H1 (cell line): ENCODE results near the gene CFD. TPM values are rescaled to one million over a fixed set of nuclear protein-coding genes. Genes with fewer than 3 reads are reported as not detected.
A peak's percentile ranks its signal among the peaks of the same experiment; 100 is the strongest.

Experiments used
- CTCF ChIA-PET: fragments of 300-600 bp; sonication (Branson Sonifier 250); formaldehyde crosslinking; loops from one replicate; lab custom pipeline; 2021; ENCODE audit not compliant: partially characterized antibody; lab: Charles Lee
- POLR2A ChIA-PET: fragments of 300-600 bp; sonication (Branson Sonifier 250); formaldehyde crosslinking; loops from one replicate; lab custom pipeline; 2021; ENCODE audit warnings: inconsistent platforms; ENCODE audit not compliant: partially characterized antibody; lab: Charles Lee
- DNase-seq, 2 experiments: peaks; one replicate each; pipeline versions ENCODE4 v3.0.0 to v3.0.0-alpha.2; 2010 to 2022; ENCODE audit warnings: low spot score in 2 of 2, low read depth in 1 of 2, mixed read lengths in 1 of 2
- FAIRE-seq: peaks from 2 replicates; lab custom pipeline; 2011; peaks lifted over from hg19 to GRCh38; lab: Jason Lieb, UNC
- H2AFZ ChIP-seq: 2 replicates; pipeline ENCODE4 v1.8.1; 2012; ENCODE audit warnings: low read length, inconsistent platforms
- H2AK5ac ChIP-seq: 2 replicates; pipeline ENCODE4 v1.6.1; 2013; ENCODE audit warnings: low read depth, low read length
- H2BK120ac ChIP-seq: replicated peaks from 2 replicates; pipeline ENCODE3; 2013; ENCODE audit warnings: low read depth, low read length, inconsistent platforms
- H2BK12ac ChIP-seq: 2 replicates; pipeline ENCODE4 v1.6.1; 2013; ENCODE audit warnings: low read depth, low read length
- H2BK15ac ChIP-seq: 2 replicates; pipeline ENCODE4 v1.6.1; 2013; ENCODE audit warnings: low read length
- H2BK20ac ChIP-seq: 2 replicates; pipeline ENCODE4 v1.6.1; 2013; ENCODE audit warnings: low read length
- H2BK5ac ChIP-seq: 2 replicates; pipeline ENCODE4 v1.6.1; 2013; ENCODE audit warnings: low read depth, low read length
- H3K14ac ChIP-seq: 2 replicates; pipeline ENCODE4 v1.6.1; 2013; ENCODE audit warnings: inconsistent platforms; ENCODE audit not compliant: insufficient read length
- H3K18ac ChIP-seq: 2 replicates; pipeline ENCODE4 v1.6.1; 2013; ENCODE audit warnings: low read length; ENCODE audit errors: extremely low read depth
- H3K23ac ChIP-seq: 2 replicates; pipeline ENCODE4 v1.6.1; 2013; ENCODE audit warnings: inconsistent platforms; ENCODE audit not compliant: insufficient read length
- H3K23me2 ChIP-seq: 2 replicates; pipeline ENCODE4 v1.6.1; 2013; ENCODE audit warnings: low read depth, low read length
- H3K27ac ChIP-seq: 2 replicates; pipeline ENCODE4 v1.6.1; 2011; ENCODE audit warnings: low read depth, low read length, inconsistent platforms
- H3K27me3 ChIP-seq, 4 experiments: replicated peaks in 1 of 4; 1 replicate in 1 of 4; 2 replicates in 3 of 4; pipeline versions ENCODE4 v1.6.1 to v1.8.1; 2011 to 2013; ENCODE audit warnings: low read length in 3 of 4, mild to moderate bottlenecking in 3 of 4, inconsistent platforms in 2 of 4, mixed read lengths in 2 of 4, moderate library complexity in 1 of 4; ENCODE audit not compliant: control insufficient read depth in 3 of 4, insufficient read depth in 3 of 4; ENCODE audit errors: extremely low read depth in 1 of 4
- H3K36me3 ChIP-seq, 4 experiments: 2 replicates each; pipeline versions ENCODE4 v1.6.1 to v1.8.1; 2011 to 2013; ENCODE audit warnings: mild to moderate bottlenecking in 4 of 4, low read length in 3 of 4, moderate library complexity in 2 of 4, control low read depth in 1 of 4, inconsistent platforms in 1 of 4; ENCODE audit not compliant: insufficient read depth in 4 of 4, control insufficient read depth in 2 of 4
- H3K4ac ChIP-seq: replicated peaks from 2 replicates; pipeline ENCODE3; 2013; ENCODE audit warnings: low read length, low read depth, mixed read lengths, inconsistent platforms; ENCODE audit not compliant: insufficient read length
- H3K4me1 ChIP-seq, 4 experiments: replicated peaks in 1 of 4; 1 replicate in 1 of 4; 2 replicates in 3 of 4; pipeline versions ENCODE4 v1.6.1 to v1.8.1; 2011 to 2013; ENCODE audit warnings: low read length in 3 of 4, inconsistent platforms in 2 of 4, mixed read lengths in 1 of 4; ENCODE audit not compliant: insufficient read depth in 4 of 4, control insufficient read depth in 3 of 4
- H3K4me2 ChIP-seq, 2 experiments: 2 replicates each; pipeline versions ENCODE4 v1.6.1 to v1.8.1; 2011 to 2013; ENCODE audit warnings: low read depth in 2 of 2, low read length in 2 of 2, control low read depth in 1 of 2, inconsistent platforms in 1 of 2, mild to moderate bottlenecking in 1 of 2; ENCODE audit not compliant: insufficient read depth in 1 of 2
- H3K4me3 ChIP-seq, 4 experiments: fragments of 200-600, 300-600 bp in 1 of 4; sonication (generic), shearing (Covaris generic), sonication (Bioruptor Twin) in 1 of 4; 2 replicates each; pipeline versions ENCODE4 v1.5.1 to v1.8.1; 2011 to 2016; ENCODE audit warnings: low read length in 4 of 4, low read depth in 3 of 4, control low read depth in 2 of 4, inconsistent platforms in 2 of 4, mild to moderate bottlenecking in 2 of 4, mixed read lengths in 1 of 4, moderate library complexity in 1 of 4; ENCODE audit not compliant: insufficient read depth in 2 of 4; ENCODE audit errors: extremely low read depth in 1 of 4
- H3K56ac ChIP-seq: replicated peaks from 2 replicates; pipeline ENCODE3; 2013; ENCODE audit warnings: low read depth, mild to moderate bottlenecking, mixed read lengths, low read length, inconsistent platforms; ENCODE audit not compliant: insufficient read length
- H3K79me1 ChIP-seq: 2 replicates; pipeline ENCODE4 v1.6.1; 2013; ENCODE audit warnings: low read depth, low read length, control low read depth
- H3K79me2 ChIP-seq, 2 experiments: 2 replicates each; pipeline versions ENCODE4 v1.6.1 to v1.8.1; 2012 to 2013; ENCODE audit warnings: low read length in 2 of 2, mild to moderate bottlenecking in 2 of 2, inconsistent platforms in 1 of 2; ENCODE audit not compliant: insufficient read depth in 2 of 2, control insufficient read depth in 1 of 2
- H3K9ac ChIP-seq, 4 experiments: replicated peaks in 1 of 4; 1 replicate in 1 of 4; 2 replicates in 3 of 4; pipeline versions ENCODE4 v1.6.1 to v1.8.1; 2011 to 2013; ENCODE audit warnings: low read depth in 3 of 4, low read length in 3 of 4, control low read depth in 2 of 4, mild to moderate bottlenecking in 2 of 4, moderate library complexity in 2 of 4, inconsistent platforms in 1 of 4; ENCODE audit errors: extremely low read depth in 1 of 4
- H3K9me3 ChIP-seq, 2 experiments: 2 replicates each; pipeline versions ENCODE4 v1.6.1 to v1.8.1; 2012 to 2013; ENCODE audit warnings: mild to moderate bottlenecking in 2 of 2, moderate library complexity in 2 of 2, control low read depth in 1 of 2, inconsistent platforms in 1 of 2, low read depth in 1 of 2, low read length in 1 of 2, mixed read lengths in 1 of 2; ENCODE audit not compliant: insufficient read depth in 2 of 2
- H4K20me1 ChIP-seq, 2 experiments: replicated peaks in 1 of 2; 2 replicates each; pipeline versions ENCODE3 to v1.8.1; 2011 to 2013; ENCODE audit warnings: inconsistent platforms in 2 of 2, low read length in 2 of 2, mild to moderate bottlenecking in 1 of 2; ENCODE audit not compliant: insufficient read depth in 2 of 2, control insufficient read depth in 1 of 2
- H4K5ac ChIP-seq: 2 replicates; pipeline ENCODE4 v1.6.1; 2013; ENCODE audit warnings: low read length, low read depth, mixed read lengths, inconsistent platforms; ENCODE audit not compliant: insufficient read length
- H4K8ac ChIP-seq: 2 replicates; pipeline ENCODE4 v1.8.0; 2013; ENCODE audit warnings: mild to moderate bottlenecking, moderate library complexity, low read length, inconsistent platforms; ENCODE audit not compliant: insufficient read depth; ENCODE audit errors: extremely low read depth
- H4K91ac ChIP-seq: replicated peaks from 2 replicates; pipeline ENCODE3; 2013; ENCODE audit warnings: low read length, mixed read lengths, inconsistent platforms; ENCODE audit not compliant: insufficient read length
- BACH1 ChIP-seq: IDR thresholded peaks from 2 replicates; pipeline ENCODE4 v1.6.1; 2012; ENCODE audit warnings: low read length, improper control_type of control experiment
- CREB1 ChIP-seq: IDR thresholded peaks from 2 replicates; pipeline ENCODE4 v1.6.1; 2012; ENCODE audit warnings: inconsistent platforms
- JUND ChIP-seq: IDR thresholded peaks from 2 replicates; pipeline ENCODE4 v1.6.1; 2011; ENCODE audit warnings: mild to moderate bottlenecking, improper control_type of control experiment, low read length
- SIRT6 ChIP-seq: IDR thresholded peaks from one replicate; pipeline ENCODE4 v1.7.1; 2012; ENCODE audit warnings: low read length, inconsistent platforms
- WGBS, 2 experiments: shearing (Covaris generic) in 1 of 2; methylation state at CpG; one replicate each; pipeline versions ENCODE4 v1.1.6 to v1.1.7; 2013 to 2015; ENCODE audit warnings: low lambda C conversion rate in 2 of 2, mixed read lengths in 2 of 2, inconsistent platforms in 1 of 2, low coverage in 1 of 2, missing lambda C conversion rate in 1 of 2; ENCODE audit not compliant: insufficient replicate concordance in 2 of 2, insufficient coverage in 1 of 2, insufficient read length in 1 of 2; ENCODE audit errors: extremely low coverage in 1 of 2, missing lambda C conversion rate in 1 of 2; 5-methylcytosine and 5-hydroxymethylcytosine counted together
- polyA plus RNA-seq, 7 experiments: library from polyadenylated mRNA; depleted of rRNA in 3 of 7; stranded (reverse) in 5 of 7; unstranded in 2 of 7; fragments of >200 nt in 5 of 7; fragments of 200-250 nt in 2 of 7; gene quantifications; 1 replicate in 5 of 7; 2 replicates in 1 of 7; 4 replicates in 1 of 7; pipeline versions ENCODE4 v1.2.1 to v1.2.3, GENCODE V29; 2011 to 2013; ENCODE audit warnings: missing spikeins in 2 of 7, mixed read lengths in 2 of 7
- total RNA-seq: library from RNA; stranded (reverse); fragmentation: NEBNext Ultra II Directional; extraction: Animal tissue kit (Norgen Biotek cat#: 25700); gene quantifications from 2 replicates; pipeline ENCODE4 v1.2.1, GENCODE V29; 2021

CFD gene
- total and polyA plus RNA-seq, 2 of the 8 experiments (the other 6 are each of a cell fraction or from before 2014, with no cell fraction given) = 1.7 to 2.8 TPM

- no peak overlapping the region; the same call in 1 of the 2 replicates for H4K8ac ChIP-seq
- H2BK15ac ChIP-seq = no peak overlapping the region
- H3K14ac ChIP-seq = no peak overlapping the region
- H3K4me1 ChIP-seq = no peaks in the 10 kb centered on the region
- H2BK12ac ChIP-seq = peak overlapping the region; percentile 68; the same call in 1 of the 2 replicates
- H2BK20ac ChIP-seq = no peak overlapping the region
- no peak overlapping the region for H3K4ac ChIP-seq
- no peaks in the 10 kb centered on the region for H3K27me3 ChIP-seq
- ChIA-PET CTCF (no interaction called here), POLR2A (interaction anchor here (8.8 kb wide), 1 partner anchor 8 kb away, joined by 82 read pairs; no protein-coding TSS in a partner anchor)
- no peak overlapping the region for H4K91ac ChIP-seq
- H2BK5ac ChIP-seq = peak overlapping the region; percentile 44; the same call in 1 of the 2 replicates
- no peak overlapping the region for H4K5ac ChIP-seq
- H3K79me1 ChIP-seq = peaks cover 5% of the 10 kb centered on the region
- H2BK120ac ChIP-seq = no peak overlapping the region
- H3K18ac ChIP-seq = no peak overlapping the region
- peaks cover 5 to 15% of the 10 kb centered on the region in 2 experiments for H4K20me1 ChIP-seq
- no peak overlapping the region for H3K27ac ChIP-seq
- no peak overlapping the region for H3K9ac ChIP-seq
- no peak overlapping the region for H3K4me2 ChIP-seq
- peak overlapping the region; percentile 24; the same call in 1 of the 2 replicates for H2AK5ac ChIP-seq
- H3K56ac ChIP-seq = no peak overlapping the region
- H3K79me2 ChIP-seq = no peaks in the 10 kb centered on the region
- H3K23ac ChIP-seq = no peak overlapping the region
- DNase-seq = no peak
- WGBS, 2 experiments = 96% methylated on average over 62 of the region's 64 CpGs; no CpG with 5 or more reads in 1 of the 2 experiments
- H3K4me3 ChIP-seq = no peak overlapping the region
- no peaks in the 10 kb centered on the region for H3K9me3 ChIP-seq
- TF ChIP-seq CREB1 (no peak), SIRT6 (no peak), JUND (no peak), BACH1 (no peak)
- no peak overlapping the region for H2AFZ ChIP-seq
- H3K23me2 ChIP-seq = no peaks in the 10 kb centered on the region
- H3K36me3 ChIP-seq = peaks cover 0 to 31% (median 14%) of the 10 kb centered on the region in 4 experiments; a peak in 4 of 8 replicates
- no peak for FAIRE-seq
These were observed 26.2 kb downstream of the CFD start for GRCh38 chr19:885536-886224.
